ENCODE data around the gene TRIM33.

DNA sequence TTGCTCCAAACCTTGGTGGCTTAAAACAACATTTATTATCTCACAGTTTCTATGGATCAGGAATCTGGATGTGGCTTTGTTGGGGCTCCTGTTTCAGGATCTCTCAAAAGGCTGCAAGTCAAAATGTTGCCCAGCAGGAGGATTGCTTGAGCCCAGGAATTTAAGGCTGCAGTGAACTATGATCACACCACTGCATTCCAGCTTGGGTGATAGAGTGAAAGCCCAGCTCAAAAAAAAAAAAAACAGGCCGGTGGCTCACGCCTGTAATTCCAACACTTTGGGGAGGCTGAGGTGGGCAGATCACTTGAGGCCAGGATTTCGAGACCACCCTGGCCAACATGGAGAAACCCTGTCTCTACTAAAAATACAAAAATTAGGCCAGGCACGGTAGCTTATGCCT is 40.4 kb upstream of the TRIM33 start:
- TF ChIP-seq EZH2 (IDR thresholded peaks at IDR 0.05; ENCODE audit: low read length) = no peak
- TF ChIP-seq CTCF (optimal IDR thresholded peaks at IDR 0.05 in 1 of 3, IDR thresholded peaks at IDR 0.05 in 1 of 3, conservative IDR thresholded peaks at IDR 0.05 in 1 of 3; ENCODE audit: extremely low read depth in 1 of 3, insufficient read depth in 2 of 3, low read length in 3 of 3) = no peak
